Neutrophil (primary cell): Measurements from ENCODE around the gene FOXF2.

ENCODE experiments used
- H3K27ac ChIP-seq: fragments of 200-600 bp; sonication (generic); 2 replicates; pipeline ENCODE4 v1.5.1; 2016; ENCODE audit warnings: mild to moderate bottlenecking, moderate library complexity
- H3K27me3 ChIP-seq: fragments of 200-600 bp; sonication (generic); 2 replicates; pipeline ENCODE4 v1.6.0; 2016; ENCODE audit warnings: mild to moderate bottlenecking
- H3K36me3 ChIP-seq: fragments of 200-600 bp; sonication (generic); 2 replicates; pipeline ENCODE4 v1.5.1; 2017
- H3K4me1 ChIP-seq, 2 experiments: fragments of 200-600 bp in 1 of 2; sonication (generic) in 1 of 2; 1 replicate in 1 of 2; 2 replicates in 1 of 2; pipeline versions ENCODE4 v1.5.1 to v1.6.1; 2013 to 2016; ENCODE audit warnings: low read depth in 1 of 2, low read length in 1 of 2, mild to moderate bottlenecking in 1 of 2, moderate library complexity in 1 of 2; ENCODE audit not compliant: control insufficient read depth in 1 of 2, insufficient read depth in 1 of 2
- H3K4me3 ChIP-seq, 2 experiments: fragments of 200-600 bp in 1 of 2; sonication (generic) in 1 of 2; 1 replicate in 1 of 2; 2 replicates in 1 of 2; pipeline ENCODE4 v1.5.1; 2013 to 2016; ENCODE audit warnings: low read depth in 1 of 2, low read length in 1 of 2, mild to moderate bottlenecking in 1 of 2, moderate library complexity in 1 of 2
- H3K9me3 ChIP-seq: fragments of 200-600 bp; sonication (generic); 2 replicates; pipeline ENCODE4 v1.5.1; 2016
- TF ChIP-seq, protein P1 (sequence below): fragments of 200-600 bp; sonication (generic); IDR thresholded peaks from 2 replicates; pipeline ENCODE4 v1.5.1; 2016; ENCODE audit warnings: antibody characterized with exemption

The FOXF2 gene

GRCh38 chr6:1426416-1426815, 37.0 kb downstream of the FOXF2 start:
- no peaks in the 10 kb centered on the region for H3K36me3 ChIP-seq
- H3K27me3 ChIP-seq = peaks cover 56% of the 10 kb centered on the region
- no peak overlapping the region for H3K27ac ChIP-seq
- H3K4me1 ChIP-seq = no peaks in the 10 kb centered on the region
- no peak overlapping the region for H3K4me3 ChIP-seq
- TF ChIP-seq, protein P1, sequence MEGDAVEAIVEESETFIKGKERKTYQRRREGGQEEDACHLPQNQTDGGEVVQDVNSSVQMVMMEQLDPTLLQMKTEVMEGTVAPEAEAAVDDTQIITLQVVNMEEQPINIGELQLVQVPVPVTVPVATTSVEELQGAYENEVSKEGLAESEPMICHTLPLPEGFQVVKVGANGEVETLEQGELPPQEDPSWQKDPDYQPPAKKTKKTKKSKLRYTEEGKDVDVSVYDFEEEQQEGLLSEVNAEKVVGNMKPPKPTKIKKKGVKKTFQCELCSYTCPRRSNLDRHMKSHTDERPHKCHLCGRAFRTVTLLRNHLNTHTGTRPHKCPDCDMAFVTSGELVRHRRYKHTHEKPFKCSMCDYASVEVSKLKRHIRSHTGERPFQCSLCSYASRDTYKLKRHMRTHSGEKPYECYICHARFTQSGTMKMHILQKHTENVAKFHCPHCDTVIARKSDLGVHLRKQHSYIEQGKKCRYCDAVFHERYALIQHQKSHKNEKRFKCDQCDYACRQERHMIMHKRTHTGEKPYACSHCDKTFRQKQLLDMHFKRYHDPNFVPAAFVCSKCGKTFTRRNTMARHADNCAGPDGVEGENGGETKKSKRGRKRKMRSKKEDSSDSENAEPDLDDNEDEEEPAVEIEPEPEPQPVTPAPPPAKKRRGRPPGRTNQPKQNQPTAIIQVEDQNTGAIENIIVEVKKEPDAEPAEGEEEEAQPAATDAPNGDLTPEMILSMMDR = no peak
- no peaks in the 10 kb centered on the region for H3K9me3 ChIP-seq

GRCh38 chr6:1435806-1436205, 46.4 kb downstream of the FOXF2 start:
- TF ChIP-seq, protein P1 = no peak
- no peak overlapping the region for H3K27ac ChIP-seq
- no peaks in the 10 kb centered on the region for H3K36me3 ChIP-seq
- H3K9me3 ChIP-seq = no peaks in the 10 kb centered on the region
- peaks cover 54% of the 10 kb centered on the region for H3K27me3 ChIP-seq
- H3K4me1 ChIP-seq = no peaks in the 10 kb centered on the region
- H3K4me3 ChIP-seq = no peak overlapping the region

DNA sequence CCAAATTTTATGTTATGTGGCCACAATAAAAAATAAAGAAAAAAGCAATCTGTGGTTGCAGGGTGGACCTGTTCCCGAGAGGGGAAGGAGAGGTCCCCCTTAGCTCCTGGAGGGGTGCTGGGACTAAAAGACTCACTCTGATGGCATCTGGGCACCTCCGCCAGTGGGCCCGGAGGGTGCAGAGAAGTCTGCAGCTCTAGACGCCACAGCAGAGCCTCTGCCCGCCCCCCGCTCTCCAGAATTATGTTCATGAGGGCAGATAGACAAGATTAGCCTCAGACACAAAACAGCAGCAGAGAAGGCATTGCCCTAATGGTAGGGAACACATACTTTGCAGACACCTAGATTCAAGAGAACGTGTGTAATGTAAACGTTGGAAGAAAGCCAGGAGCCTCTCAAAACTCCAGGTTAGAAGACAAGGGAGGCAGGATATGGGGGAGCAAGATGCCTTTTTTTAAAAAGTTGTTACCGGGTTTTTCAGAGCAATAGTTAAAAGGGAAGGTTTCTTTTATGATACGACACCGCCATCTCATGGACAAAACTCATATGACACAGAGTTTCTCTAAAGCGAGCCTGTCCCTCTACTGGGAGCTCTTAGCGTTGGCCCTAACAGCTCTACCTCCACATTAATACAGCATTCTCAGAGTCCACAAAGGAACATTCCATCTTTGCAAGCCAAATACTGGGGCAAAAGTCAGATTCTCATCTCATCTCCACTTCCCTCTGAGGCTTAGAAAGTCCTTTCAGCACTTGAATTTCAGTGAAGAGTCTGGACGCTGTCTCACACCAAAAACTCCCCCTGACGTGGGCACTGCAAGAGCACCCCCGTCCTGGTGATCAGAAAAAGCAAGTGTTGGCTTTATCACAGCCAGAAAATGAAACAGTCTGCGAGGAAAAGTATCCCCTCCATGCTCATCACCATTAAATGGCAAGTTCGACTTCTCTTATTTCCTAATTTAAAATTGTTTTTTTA, 47.2 kb downstream of the FOXF2 start:
- no peaks in the 10 kb centered on the region for H3K9me3 ChIP-seq
- TF ChIP-seq, protein P1 = no peak
- H3K27ac ChIP-seq = no peak overlapping the region
- H3K36me3 ChIP-seq = no peaks in the 10 kb centered on the region
- H3K4me3 ChIP-seq = no peak overlapping the region
- peaks cover 54% of the 10 kb centered on the region for H3K27me3 ChIP-seq
- H3K4me1 ChIP-seq = no peaks in the 10 kb centered on the region

- Histone ChIP-seq H3K4me3 (no peak overlapping the region), H3K4me1 (no peaks in the 10 kb centered on the region), H3K27ac (no peak overlapping the region), H3K27me3 (peaks cover 61% of the 10 kb centered on the region), H3K36me3 (no peaks in the 10 kb centered on the region), H3K9me3 (no peaks in the 10 kb centered on the region)
- TF ChIP-seq, protein P1 = no peak
These were observed 48.4 kb downstream of the FOXF2 start for GRCh38 chr6:1437553-1438406.

- Histone ChIP-seq H3K4me3 (no peak overlapping the region), H3K27me3 (peaks cover 64% of the 10 kb centered on the region), H3K36me3 (no peaks in the 10 kb centered on the region), H3K4me1 (no peaks in the 10 kb centered on the region), H3K27ac (no peak overlapping the region), H3K9me3 (no peaks in the 10 kb centered on the region)
- TF ChIP-seq, protein P1 = no peak
These were observed 49.1 kb downstream of the FOXF2 start for GRCh38 chr6:1438471-1438881.
